Upper lobe of left lung (tissue), 6 donors: ENCODE data around the gene KDM5C. TPM values are rescaled to one million over a fixed set of nuclear protein-coding genes. Genes with fewer than 3 reads are reported as not detected.

Experiments
- ATAC-seq, 2 donors: fragments of 200-7000 bp; cut with Tn5 transposase; one replicate each; pipeline ENCODE4 v1.9.1; 2022; ENCODE audit warnings: mild to moderate bottlenecking in 2 of 2, moderate library complexity in 2 of 2; ENCODE audit not compliant: low FRiP score in 2 of 2
- DNase-seq, 2 donors: peaks; one replicate each; pipeline ENCODE4 v3.0.0-alpha.2; 2019 to 2020
- H3K27ac ChIP-seq, 4 donors: fragments of 200-600 bp; sonication (generic); one replicate each; pipeline ENCODE4 v1.5.1; 2016 to 2019
- H3K27me3 ChIP-seq, 4 donors: fragments of 200-600 bp; sonication (generic); one replicate each; pipeline ENCODE4 v1.5.1; 2017 to 2019
- H3K36me3 ChIP-seq, 4 donors: fragments of 200-600 bp; sonication (generic); one replicate each; pipeline ENCODE4 v1.5.1; 2016 to 2019
- H3K4me1 ChIP-seq, 4 donors: fragments of 200-600 bp; sonication (generic); one replicate each; pipeline ENCODE4 v1.5.1; 2018 to 2019
- H3K4me3 ChIP-seq, 4 donors: fragments of 200-600 bp; sonication (generic); one replicate each; pipeline ENCODE4 v1.5.1; 2017 to 2019; ENCODE audit warnings: mild to moderate bottlenecking in 2 of 4, moderate library complexity in 1 of 4
- H3K9me3 ChIP-seq, 4 donors: fragments of 200-600 bp; sonication (generic); one replicate each; pipeline ENCODE4 v1.5.1; 2018 to 2019
- EP300 ChIP-seq, 4 donors: sonication (generic); formaldehyde crosslinking; IDR thresholded peaks; one replicate each; pipeline ENCODE4 v1.5.1; 2017; ENCODE audit warnings: antibody characterized with exemption in 4 of 4, control low read depth in 2 of 4
- POLR2A ChIP-seq, 4 donors: fragments of 450-650 bp; IDR thresholded peaks; one replicate each; pipeline ENCODE4 v1.5.1; 2016 to 2017; ENCODE audit warnings: antibody characterized with exemption in 4 of 4, mild to moderate bottlenecking in 2 of 4
- POLR2AphosphoS5 ChIP-seq, 2 donors: sonication (generic); formaldehyde crosslinking; IDR thresholded peaks; one replicate each; pipeline ENCODE4 v1.5.1; 2017; ENCODE audit warnings: antibody characterized with exemption in 2 of 2
- WGBS, 2 donors: methylation state at CpG; one replicate each; pipeline ENCODE4 v1.1.5; 2017 to 2018; 5-methylcytosine and 5-hydroxymethylcytosine counted together
- total RNA-seq, 6 donors: library from RNA; depleted of rRNA in 4 of 6; stranded (reverse); fragments of >200 nt in 4 of 6; gene quantifications; one replicate each; pipeline versions ENCODE4 v1.1.0 to v1.2.1, GENCODE V29; 2016 to 2021
- TF ChIP-seq, protein P1 (sequence below), 6 experiments: fragments of 450-650 bp in 4 of 6; fragments of 200-600 bp in 2 of 6; sonication (generic) in 2 of 6; IDR thresholded peaks; one replicate each; pipeline ENCODE4 v1.5.1; 2016 to 2019; ENCODE audit warnings: antibody characterized with exemption in 6 of 6
- donor health status: DM: no; HTN: no; CAD: no; lungs with moderate emphysema.
- donor health status: DM: no; HTN: yes; CAD: no; lungs with severe emphysema.

The KDM5C gene
- total RNA-seq, 6 donors from 2014 or later: 79.0 to 171 (median 108) TPM

DNA sequence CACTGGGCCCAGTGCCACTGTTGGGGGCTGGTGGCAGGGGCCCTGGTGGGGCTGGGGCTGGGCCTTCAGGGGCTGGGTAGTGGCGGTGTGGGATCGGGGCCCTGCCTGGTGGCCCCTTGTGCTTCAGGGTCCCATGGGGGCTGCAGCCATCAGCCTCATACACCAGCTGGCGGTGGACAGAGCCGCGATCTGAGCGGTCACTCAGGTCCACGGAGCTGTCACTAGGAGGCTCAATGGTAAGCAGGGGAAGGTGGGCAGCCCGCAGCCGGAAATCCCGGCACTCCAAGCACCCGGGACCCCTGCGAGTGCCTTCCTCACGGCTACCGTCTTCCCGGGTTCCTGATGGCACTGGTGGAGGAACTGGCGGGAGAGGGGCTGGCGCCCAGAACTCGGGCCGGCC lies 25.5 kb upstream of the KDM5C start:
- Histone ChIP-seq H3K4me1 (no peaks in the 10 kb centered on the region), H3K4me3 (no peak overlapping the region), H3K27ac (no peak overlapping the region), H3K27me3 (no peaks in the 10 kb centered on the region), H3K9me3 (no peaks in the 10 kb centered on the region), H3K36me3 (peaks cover 0 to 12% (median 5%) of the 10 kb centered on the region in 4 donors)
- peak in 1 of 2 donors; percentile 16 for ATAC-seq
- TF ChIP-seq POLR2AphosphoS5 (IDR thresholded peaks at IDR 0.05): no peak
- TF ChIP-seq, protein P1, sequence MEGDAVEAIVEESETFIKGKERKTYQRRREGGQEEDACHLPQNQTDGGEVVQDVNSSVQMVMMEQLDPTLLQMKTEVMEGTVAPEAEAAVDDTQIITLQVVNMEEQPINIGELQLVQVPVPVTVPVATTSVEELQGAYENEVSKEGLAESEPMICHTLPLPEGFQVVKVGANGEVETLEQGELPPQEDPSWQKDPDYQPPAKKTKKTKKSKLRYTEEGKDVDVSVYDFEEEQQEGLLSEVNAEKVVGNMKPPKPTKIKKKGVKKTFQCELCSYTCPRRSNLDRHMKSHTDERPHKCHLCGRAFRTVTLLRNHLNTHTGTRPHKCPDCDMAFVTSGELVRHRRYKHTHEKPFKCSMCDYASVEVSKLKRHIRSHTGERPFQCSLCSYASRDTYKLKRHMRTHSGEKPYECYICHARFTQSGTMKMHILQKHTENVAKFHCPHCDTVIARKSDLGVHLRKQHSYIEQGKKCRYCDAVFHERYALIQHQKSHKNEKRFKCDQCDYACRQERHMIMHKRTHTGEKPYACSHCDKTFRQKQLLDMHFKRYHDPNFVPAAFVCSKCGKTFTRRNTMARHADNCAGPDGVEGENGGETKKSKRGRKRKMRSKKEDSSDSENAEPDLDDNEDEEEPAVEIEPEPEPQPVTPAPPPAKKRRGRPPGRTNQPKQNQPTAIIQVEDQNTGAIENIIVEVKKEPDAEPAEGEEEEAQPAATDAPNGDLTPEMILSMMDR (IDR thresholded peaks at IDR 0.05): no peak
- TF ChIP-seq POLR2A (IDR thresholded peaks at IDR 0.05): no peak
- TF ChIP-seq EP300 (IDR thresholded peaks at IDR 0.05): no peak
- WGBS, 2 donors: 88 to 96% methylated on average over 4 to 12 of the region's 19 CpGs
- DNase-seq: peak in 1 of 2 donors; percentile 57

DNA sequence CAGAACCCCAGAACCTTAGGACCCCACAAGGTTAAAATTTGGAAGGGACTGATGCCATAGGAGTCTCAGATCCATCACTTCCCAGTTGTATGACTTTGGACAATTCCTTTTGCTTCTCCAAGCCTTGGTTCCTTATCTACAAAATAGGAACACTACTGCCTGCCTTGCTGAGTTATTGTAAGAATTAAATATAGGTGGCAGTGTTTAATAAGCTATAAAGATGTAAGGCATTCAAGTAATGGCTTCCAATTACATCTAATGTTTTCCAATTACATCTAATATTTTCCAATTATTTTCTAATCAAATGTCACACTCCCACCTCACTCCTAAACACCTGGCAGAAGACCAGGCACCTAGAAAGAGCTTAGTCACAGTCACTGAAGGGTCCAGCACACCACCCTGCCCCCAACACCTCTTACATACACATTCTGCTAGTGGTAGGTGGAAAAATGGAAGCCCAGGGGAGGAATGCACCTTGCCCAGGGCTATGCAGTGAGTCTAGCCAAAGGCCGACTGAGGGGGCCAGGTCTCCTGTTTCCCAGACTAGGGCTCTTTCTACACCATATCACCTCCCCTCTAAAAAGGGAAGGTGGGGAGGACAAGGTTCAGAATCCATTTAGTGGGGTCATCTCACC lies 24.5 kb upstream of the KDM5C start:
- Histone ChIP-seq H3K36me3 (peaks cover 0 to 9% (median 4%) of the 10 kb centered on the region in 4 donors), H3K27me3 (no peaks in the 10 kb centered on the region), H3K4me1 (no peaks in the 10 kb centered on the region), H3K4me3 (no peak overlapping the region), H3K27ac (no peak overlapping the region), H3K9me3 (no peaks in the 10 kb centered on the region)
- TF ChIP-seq POLR2A (IDR thresholded peaks at IDR 0.05) (no peak), POLR2AphosphoS5 (IDR thresholded peaks at IDR 0.05) (no peak), EP300 (IDR thresholded peaks at IDR 0.05) (no peak)
- TF ChIP-seq, protein P1 (IDR thresholded peaks at IDR 0.05): no peak
- no peak for DNase-seq
- 83 to 100% methylated on average over 1 of the region's 1 CpG for WGBS, 2 donors
- no peak for ATAC-seq

DNA sequence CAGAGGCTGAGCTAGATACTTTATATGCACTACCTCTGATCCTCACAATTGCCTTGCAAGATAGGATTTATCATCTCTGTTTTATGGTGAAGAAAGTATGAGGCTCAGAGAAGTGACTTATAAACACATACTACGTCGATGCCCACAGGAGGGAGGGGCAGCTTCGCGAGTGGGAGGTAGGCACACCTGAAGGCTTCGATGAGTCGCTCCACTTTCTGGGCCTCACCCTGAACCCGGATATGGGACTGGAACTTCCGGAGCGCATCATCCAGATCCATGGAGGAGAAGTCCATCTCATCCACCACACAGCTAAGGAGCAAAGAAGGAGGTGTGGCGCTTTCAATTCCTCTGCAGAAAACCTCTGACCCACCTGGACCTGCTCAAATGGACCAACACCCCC lies 22.9 kb upstream of the KDM5C start:
- Histone ChIP-seq H3K4me3 (no peak overlapping the region), H3K27me3 (no peaks in the 10 kb centered on the region), H3K27ac (no peak overlapping the region), H3K4me1 (no peaks in the 10 kb centered on the region), H3K36me3 (peaks cover 0 to 10% (median 3%) of the 10 kb centered on the region in 4 donors), H3K9me3 (no peaks in the 10 kb centered on the region)
- DNase-seq (no peak), ATAC-seq (no peak)
- TF ChIP-seq EP300 (IDR thresholded peaks at IDR 0.05): no peak
- TF ChIP-seq, protein P1 (IDR thresholded peaks at IDR 0.05): no peak
- 92% methylated on average over 10 of the region's 10 CpGs; no CpG with 5 or more reads in 1 of the 2 donors for WGBS, 2 donors

DNA sequence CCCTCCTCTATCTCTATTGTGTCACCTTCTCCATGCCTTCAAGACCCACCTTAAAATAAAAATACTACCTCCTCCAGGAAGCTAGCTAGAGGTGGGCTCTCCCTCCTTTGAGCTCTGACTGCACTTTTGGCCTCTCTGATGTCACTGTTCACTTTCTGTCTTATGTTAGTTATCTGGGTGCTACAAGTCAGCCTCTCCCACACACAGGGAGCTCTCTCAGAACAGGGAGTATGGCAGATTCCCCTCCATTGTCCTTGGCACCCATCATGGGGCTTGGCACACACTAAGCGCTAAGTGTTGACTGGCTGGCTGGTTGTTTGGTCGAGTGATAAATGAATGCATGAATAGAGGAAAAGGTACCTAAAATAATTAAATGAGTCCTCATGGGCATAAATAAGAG lies 21.2 kb upstream of the KDM5C start:
- WGBS, 2 donors: 83 to 100% methylated on average over 2 of the region's 2 CpGs
- no peak for DNase-seq
- no peak overlapping the region for H3K4me3 ChIP-seq
- H3K27me3 ChIP-seq: no peaks in the 10 kb centered on the region
- H3K36me3 ChIP-seq: peaks cover 0 to 15% (median 7%) of the 10 kb centered on the region in 4 donors
- H3K9me3 ChIP-seq: no peaks in the 10 kb centered on the region
- H3K27ac ChIP-seq: no peak overlapping the region
- no peak for ATAC-seq
- TF ChIP-seq, protein P1 (IDR thresholded peaks at IDR 0.05): no peak
- TF ChIP-seq POLR2AphosphoS5 (IDR thresholded peaks at IDR 0.05) (no peak), POLR2A (IDR thresholded peaks at IDR 0.05) (no peak), EP300 (IDR thresholded peaks at IDR 0.05) (no peak)
- H3K4me1 ChIP-seq: no peaks in the 10 kb centered on the region

DNA sequence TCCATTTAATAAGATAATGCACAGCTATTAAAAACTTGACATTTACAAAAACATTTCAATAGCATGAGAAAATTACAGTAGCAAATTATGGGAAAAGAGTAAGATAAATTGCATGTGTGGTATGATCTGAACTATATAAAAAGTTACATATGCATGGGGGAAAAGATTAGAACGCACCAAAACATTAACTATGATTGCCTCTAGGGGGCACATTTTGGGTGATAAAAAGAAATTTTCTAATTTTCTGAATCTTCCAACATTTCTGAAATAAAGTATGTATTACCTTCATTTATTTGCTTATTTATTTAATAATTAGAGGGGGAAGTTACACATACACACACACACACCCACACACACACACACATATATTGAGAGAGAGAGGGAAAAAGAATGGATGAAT lies 19.6 kb upstream of the KDM5C start:
- no peak overlapping the region for H3K4me3 ChIP-seq
- H3K27me3 ChIP-seq: no peaks in the 10 kb centered on the region
- H3K9me3 ChIP-seq: no peaks in the 10 kb centered on the region
- H3K4me1 ChIP-seq: no peaks in the 10 kb centered on the region
- H3K36me3 ChIP-seq: peaks cover 0 to 17% (median 4%) of the 10 kb centered on the region in 4 donors
- DNase-seq (no peak), ATAC-seq (no peak)
- H3K27ac ChIP-seq: no peak overlapping the region
- no peak for TF ChIP-seq EP300 (IDR thresholded peaks at IDR 0.05)
- TF ChIP-seq, protein P1 (IDR thresholded peaks at IDR 0.05): peak in 1 of 6 experiments; percentile 15
- WGBS, 2 donors: 55 to 63% methylated on average over 1 of the region's 1 CpG
